CD14-positive monocyte (primary cell): Measurements from ENCODE around the gene TMX4. TPM values are rescaled to one million over a fixed set of nuclear protein-coding genes. Genes with fewer than 3 reads are reported as not detected.

Source experiments
- DNase-seq, 3 donors: peaks; one replicate each; pipeline ENCODE4 v3.0.0-alpha.2; 2011 to 2022
- H2AFZ ChIP-seq: 2 replicates; pipeline ENCODE4 v1.6.0; 2012; ENCODE audit warnings: mild to moderate bottlenecking, low read depth, low read length, inconsistent platforms; ENCODE audit not compliant: insufficient read depth, poor library complexity, severe bottlenecking
- H3K27ac ChIP-seq, 2 donors: 1 replicate in 1 of 2; 2 replicates in 1 of 2; pipeline ENCODE4 v1.5.1; 2012 to 2013; ENCODE audit warnings: low read length in 2 of 2, control low read depth in 1 of 2, inconsistent platforms in 1 of 2, low read depth in 1 of 2, mild to moderate bottlenecking in 1 of 2
- H3K27me3 ChIP-seq, 2 donors: one replicate each; pipeline versions ENCODE4 v1.6.0 to v1.6.1; 2011 to 2013; ENCODE audit warnings: low read length in 2 of 2; ENCODE audit not compliant: control insufficient read depth in 2 of 2, insufficient read depth in 2 of 2
- H3K36me3 ChIP-seq, 2 donors: replicated peaks in 1 of 2; 1 replicate in 1 of 2; 2 replicates in 1 of 2; pipeline versions ENCODE4 v1.5.1 to v1.6.1; 2012 to 2013; ENCODE audit warnings: low read length in 2 of 2, control low read depth in 1 of 2, inconsistent platforms in 1 of 2, mild to moderate bottlenecking in 1 of 2; ENCODE audit not compliant: insufficient read depth in 2 of 2, control insufficient read depth in 1 of 2
- H3K4me1 ChIP-seq, 2 donors: 1 replicate in 1 of 2; 2 replicates in 1 of 2; pipeline versions ENCODE4 v1.5.1 to v1.6.1; 2012 to 2013; ENCODE audit warnings: low read length in 2 of 2, control low read depth in 1 of 2, inconsistent platforms in 1 of 2, mild to moderate bottlenecking in 1 of 2, moderate library complexity in 1 of 2; ENCODE audit not compliant: insufficient read depth in 2 of 2, control insufficient read depth in 1 of 2
- H3K4me2 ChIP-seq: replicated peaks from 2 replicates; pipeline ENCODE3; 2012; ENCODE audit warnings: low read length, moderate library complexity, mild to moderate bottlenecking; ENCODE audit not compliant: poor library complexity, severe bottlenecking; ENCODE audit errors: extremely low read depth
- H3K4me3 ChIP-seq, 3 experiments: fragments of 200-600 bp in 1 of 3; sonication (generic) in 1 of 3; replicated peaks in 1 of 3; 1 replicate in 2 of 3; 2 replicates in 1 of 3; pipeline ENCODE4 v1.5.1; 2011 to 2013; ENCODE audit warnings: low read length in 3 of 3, mild to moderate bottlenecking in 3 of 3, control low read depth in 2 of 3, low read depth in 2 of 3, inconsistent platforms in 1 of 3, moderate library complexity in 1 of 3
- H3K79me2 ChIP-seq: 2 replicates; pipeline ENCODE4 v1.6.0; 2012; ENCODE audit warnings: mild to moderate bottlenecking, control low read depth, inconsistent platforms, low read length, moderate library complexity; ENCODE audit not compliant: insufficient read depth
- H3K9ac ChIP-seq: 2 replicates; pipeline ENCODE4 v1.6.0; 2017; ENCODE audit warnings: low read length, mild to moderate bottlenecking; ENCODE audit not compliant: insufficient read depth, poor library complexity, severe bottlenecking
- H3K9me3 ChIP-seq, 2 donors: replicated peaks in 1 of 2; 1 replicate in 1 of 2; 2 replicates in 1 of 2; pipeline versions ENCODE4 v1.5.1 to v1.6.1; 2012 to 2013; ENCODE audit warnings: low read length in 2 of 2, control low read depth in 1 of 2; ENCODE audit not compliant: control insufficient read depth in 1 of 2, insufficient read depth in 1 of 2
- H4K20me1 ChIP-seq: 2 replicates; pipeline ENCODE4 v1.6.0; 2012; ENCODE audit warnings: mild to moderate bottlenecking, low read length, control low read depth, moderate library complexity; ENCODE audit not compliant: insufficient read depth
- H3K27ac Mint-ChIP-seq, 7 donors: one replicate each; pipeline ENCODE4 v1.8.0; 2020; ENCODE audit warnings: mild to moderate bottlenecking in 7 of 7, mixed read lengths in 7 of 7, moderate library complexity in 6 of 7, inconsistent platforms in 2 of 7
- H3K27me3 Mint-ChIP-seq, 3 donors: one replicate each; pipeline ENCODE4 v1.8.0; 2021 to 2022; ENCODE audit warnings: low read depth in 3 of 3, mild to moderate bottlenecking in 3 of 3, mixed read lengths in 3 of 3, moderate library complexity in 3 of 3, inconsistent platforms in 1 of 3
- H3K36me3 Mint-ChIP-seq, 2 donors: one replicate each; pipeline ENCODE4 v1.8.0; 2020; ENCODE audit warnings: mixed read lengths in 2 of 2, inconsistent platforms in 1 of 2, mild to moderate bottlenecking in 1 of 2
- H3K4me1 Mint-ChIP-seq: one replicate; pipeline ENCODE4 v1.8.0; 2020; ENCODE audit warnings: mild to moderate bottlenecking, mixed read lengths
- H3K4me3 Mint-ChIP-seq, 2 donors: one replicate each; pipeline ENCODE4 v1.8.0; 2020; ENCODE audit warnings: mild to moderate bottlenecking in 2 of 2, mixed read lengths in 2 of 2, moderate library complexity in 1 of 2
- H3K9me3 Mint-ChIP-seq, 7 donors: one replicate each; pipeline ENCODE4 v1.8.0; 2020 to 2022; ENCODE audit warnings: mixed read lengths in 7 of 7, mild to moderate bottlenecking in 6 of 7, moderate library complexity in 6 of 7, inconsistent platforms in 2 of 7
- CTCF ChIP-seq: fragments of 200-600 bp; IDR thresholded peaks from one replicate; pipeline ENCODE4 v1.8.0; 2022; ENCODE audit warnings: antibody characterized with exemption, mild to moderate bottlenecking
- intact Hi-C, 2 donors: fragments of 100-400 bp; cut with micrococcal nuclease; formaldehyde crosslinking; loops; one replicate each; pipeline versions ENCODE4 v1.15.0 to v1.15.1; 2023
- polyA plus RNA-seq, 3 donors: library from polyadenylated mRNA; depleted of rRNA in 1 of 3; unstranded in 2 of 3; stranded (reverse) in 1 of 3; fragments of 300-500 nt in 2 of 3; fragments of >200 nt in 1 of 3; fragmentation: Illumina TruSeq in 2 of 3; gene quantifications; 1 replicate in 2 of 3; 2 replicates in 1 of 3; pipeline ENCODE4 v1.2.3, GENCODE V29; 2012 to 2021

TMX4 gene
- polyA plus RNA-seq, 3 donors = 12.1 to 67.9 (median 55.2) TPM

GRCh38 chr20:7930343-7930742, 89.2 kb downstream of the TMX4 start:
- Histone ChIP-seq H3K4me2 (no peak overlapping the region), H3K9me3 (no peaks in the 10 kb centered on the region), H3K4me1 (peaks cover 9% of the 10 kb centered on the region in 2 donors), H3K79me2 (no peaks in the 10 kb centered on the region), H3K27me3 (peaks cover 0 to 2% of the 10 kb centered on the region in 2 donors), H3K4me3 (no peak overlapping the region), H3K27ac (no peak overlapping the region), H3K36me3 (no peaks in the 10 kb centered on the region), H4K20me1 (no peaks in the 10 kb centered on the region), H2AFZ (no peak overlapping the region), H3K9ac (no peak overlapping the region)
- TF ChIP-seq CTCF = no peak
- Mint-ChIP-seq H3K4me3 (no peak overlapping the region), H3K27ac (peak overlapping the region in 1 of 7 donors; percentile 56), H3K4me1 (peaks cover 20% of the 10 kb centered on the region), H3K27me3 (peaks cover 3 to 7% (median 3%) of the 10 kb centered on the region in 3 donors), H3K9me3 (no peaks in the 10 kb centered on the region), H3K36me3 (no peaks in the 10 kb centered on the region)
- intact Hi-C loops = no loop called here
- peak; percentile 16 to 50 (median 29) for DNase-seq

Other genes with a start within 250 kb of the TMX4 start
- not detected for gene HAO1, start 79.3 kb downstream of the TMX4 start, polyA plus RNA-seq
- gene PLCB1, start 112.5 kb upstream of the TMX4 start, polyA plus RNA-seq = 10 to 100 TPM in 2 of 3 donors, 1 to 10 TPM in 1; 8.6 to 16.4 (median 13.2) TPM